Adrenal gland (tissue), 12 donors: ENCODE data around the gene PAQR5. TPM values are rescaled to one million over a fixed set of nuclear protein-coding genes. Genes with fewer than 3 reads are reported as not detected.
A peak's percentile ranks its signal among the peaks of the same experiment; 100 is the strongest.
"Not testable (repeated sequence)": the region's sequence is repeated elsewhere in the genome, so short reads cannot be mapped to it uniquely, and the experiment has no call there.

ENCODE experiments used
- DNase-seq, 7 donors: peaks; one replicate each; pipeline ENCODE4 v3.0.0-alpha.2; 2019 to 2020
- H3K27ac ChIP-seq, 5 donors: fragments of 200-600 bp; sonication (generic) in 4 of 5; 1 replicate in 3 of 5; 2 replicates in 2 of 5; pipeline versions ENCODE4 v1.5.1 to v1.8.0; 2016 to 2020; ENCODE audit warnings: mild to moderate bottlenecking in 1 of 5
- H3K27me3 ChIP-seq: fragments of 200-600 bp; 2 replicates; pipeline ENCODE4 v1.8.0; 2021
- H3K36me3 ChIP-seq, 2 donors: fragments of 200-600 bp; replicated peaks in 1 of 2; 1 replicate in 1 of 2; 2 replicates in 1 of 2; pipeline versions ENCODE4 v1.5.1 to v1.8.0; 2018 to 2022
- H3K4me1 ChIP-seq, 2 donors: fragments of 200-600 bp; replicated peaks in 1 of 2; 1 replicate in 1 of 2; 2 replicates in 1 of 2; pipeline versions ENCODE4 v1.5.1 to v1.8.0; 2018 to 2021
- H3K4me3 ChIP-seq, 4 donors: fragments of 200-600 bp; sonication (generic) in 3 of 4; one replicate each; pipeline ENCODE4 v1.5.1; 2016 to 2018
- H3K9me3 ChIP-seq, 3 donors: fragments of 200-600 bp; sonication (generic) in 1 of 3; replicated peaks in 1 of 3; 1 replicate in 2 of 3; 2 replicates in 1 of 3; pipeline versions ENCODE4 v1.5.1 to v1.8.0; 2016 to 2021
- CTCF ChIP-seq, 6 experiments: fragments of 450-650 bp in 4 of 6; fragments of 200-600 bp in 2 of 6; sonication (generic) in 1 of 6; IDR thresholded peaks; 1 replicate in 5 of 6; 2 replicates in 1 of 6; pipeline versions ENCODE4 v1.5.1 to v1.8.0; 2016 to 2021; ENCODE audit warnings: antibody characterized with exemption in 6 of 6, mild to moderate bottlenecking in 2 of 6, moderate library complexity in 1 of 6
- POLR2A ChIP-seq, 2 donors: fragments of 450-650 bp; IDR thresholded peaks; one replicate each; pipeline ENCODE4 v1.6.1; 2017; ENCODE audit warnings: antibody characterized with exemption in 2 of 2, mild to moderate bottlenecking in 2 of 2, moderate library complexity in 1 of 2
- WGBS, 4 donors: extraction: QIAGEN DNeasy Blood & Tissue Kit in 2 of 4; methylation state at CpG; one replicate each; pipeline versions ENCODE4 v1.1.5 to v1.1.7; 2013 to 2017; 5-methylcytosine and 5-hydroxymethylcytosine counted together
- intact Hi-C, 2 donors: fragments of 100-400 bp; cut with DNase I; formaldehyde crosslinking; loops; one replicate each; pipeline versions ENCODE4 v1.14.1 to v1.15.0; 2022 to 2023
- polyA plus RNA-seq, 3 donors: library from polyadenylated mRNA; stranded (reverse); fragments of 200-250 nt in 2 of 3; fragments of 350-450 nt in 1 of 3; fragmentation: Illumina TruSeq in 1 of 3; extraction: RNeasy Lipid Tissue Mini Kit (QIAGEN cat#74804) in 1 of 3; gene quantifications; one replicate each; pipeline ENCODE4 v1.2.3, GENCODE V29; 2013 to 2014
- total RNA-seq, 9 donors: library from RNA; depleted of rRNA in 4 of 9; stranded (reverse); fragments of >200 nt in 4 of 9; fragments of 120-200 nt in 1 of 9; fragmentation: NEBNext Ultra II Directional in 1 of 9; extraction: Animal tissue kit (Norgen Biotek cat#: 25700) in 1 of 9; gene quantifications; one replicate each; pipeline versions ENCODE4 v1.1.0 to v1.2.4, GENCODE V29; 2013 to 2023
- donor health status: healthy with polysubstance abuse.
- donor health status: Bipolar disorder and iron deficiency.
- donor health status: DM: yes; HTN: yes; CAD: no.
- donor health status: DM: no; HTN: no; CAD: no.
- donor health status: DM: no; HTN: no; CAD: no.
- donor health status: DM: yes; HTN: yes; CAD: no.

The PAQR5 gene
- total and polyA plus RNA-seq, 12 donors: 11.7 to 78.2 (median 39.7) TPM

- WGBS, 4 donors: 25 to 45% (median 28%) methylated on average over 7 to 16 of the region's 16 CpGs
- Histone ChIP-seq H3K4me1 (peaks cover 15 to 21% of the 10 kb centered on the region in 2 donors), H3K27ac (peak overlapping the region in 3 of 5 donors; percentile 20 to 58 (median 49)), H3K36me3 (no peaks in the 10 kb centered on the region), H3K9me3 (no peaks in the 10 kb centered on the region), H3K4me3 (peak overlapping the region in 2 of 4 donors; percentile 61 to 85), H3K27me3 (no peaks in the 10 kb centered on the region)
- no peak for TF ChIP-seq POLR2A (IDR thresholded peaks at IDR 0.05)
- no peak for TF ChIP-seq CTCF (IDR thresholded peaks at IDR 0.05)
- no peak for DNase-seq
- intact Hi-C loops: loop anchor here in 1 of 2 donors (10.0 kb wide), 1 partner anchor 85 kb away; no protein-coding TSS in a partner anchor
Measured at GRCh38 chr15:69299451-69299886, 757 bp downstream of the PAQR5 start.

DNA sequence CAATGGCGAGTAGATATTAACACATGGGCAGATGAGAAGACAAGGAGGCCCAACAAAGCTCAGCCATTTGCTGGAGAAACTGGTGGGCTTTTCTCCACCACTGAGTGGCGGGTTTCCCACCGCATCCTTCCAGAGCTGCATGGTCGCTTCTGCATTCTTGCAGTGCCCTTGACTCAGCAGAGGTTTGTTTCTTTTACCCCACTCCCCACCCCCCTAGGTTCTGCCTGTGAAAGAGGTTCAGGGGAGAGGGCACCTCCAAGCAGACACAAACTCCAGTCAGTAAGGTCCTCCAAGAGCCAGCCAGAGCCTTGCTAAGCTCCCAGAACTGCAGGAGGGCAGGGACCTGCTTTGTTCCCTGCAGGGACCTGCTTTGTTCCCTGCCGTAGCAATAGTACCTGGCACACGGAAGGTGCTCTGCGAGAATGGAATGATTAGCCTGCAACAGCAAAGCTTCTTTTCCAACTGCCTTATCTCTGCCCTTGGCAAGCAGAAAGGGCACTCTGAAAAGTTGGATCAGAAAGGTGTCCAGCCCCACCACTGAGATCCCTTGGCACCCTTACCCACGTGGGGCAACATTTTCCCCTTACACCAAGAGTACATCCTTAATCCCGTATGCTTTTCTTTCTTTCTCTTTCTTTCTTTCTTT, 1.4 kb downstream of the PAQR5 start:
- no peaks in the 10 kb centered on the region for H3K9me3 ChIP-seq
- no peaks in the 10 kb centered on the region for H3K27me3 ChIP-seq
- peaks cover 19 to 27% of the 10 kb centered on the region in 2 donors for H3K4me1 ChIP-seq
- H3K27ac ChIP-seq: peak overlapping the region in 4 of 5 donors; percentile 11 to 58 (median 34)
- peak in 5 of 7 donors; percentile 47 to 61 (median 54) for DNase-seq
- 42 to 49% (median 46%) methylated on average over 7 to 9 of the region's 9 CpGs for WGBS, 4 donors
- H3K4me3 ChIP-seq: peak overlapping the region in 1 of 4 donors; percentile 61
- TF ChIP-seq CTCF (IDR thresholded peaks at IDR 0.05): no peak
- TF ChIP-seq POLR2A (IDR thresholded peaks at IDR 0.05): peak in 1 of 2 donors; percentile 49
- intact Hi-C loops: loop anchor here in 1 of 2 donors (10.0 kb wide), 1 partner anchor 85 kb away; no protein-coding TSS in a partner anchor
- H3K36me3 ChIP-seq: no peaks in the 10 kb centered on the region

DNA sequence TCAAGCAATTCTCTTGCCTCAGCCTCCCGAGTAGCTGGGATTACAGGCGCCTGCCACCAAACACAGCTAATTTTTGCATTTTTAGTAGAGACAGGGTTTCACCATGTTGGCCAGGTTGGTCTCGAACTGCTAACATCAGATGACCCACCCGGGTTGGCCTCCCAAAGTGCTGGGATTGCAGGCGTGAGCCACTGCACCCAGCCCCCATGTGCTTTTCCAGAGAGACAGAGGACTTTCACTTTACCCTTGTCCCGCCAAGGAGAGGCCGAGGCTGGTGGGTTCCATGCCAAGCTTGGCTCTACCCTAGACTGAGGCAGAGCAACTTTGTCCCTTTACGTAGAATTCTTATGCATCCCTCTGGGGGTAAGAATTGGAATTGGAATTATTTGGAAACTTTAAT, 2.4 kb downstream of the PAQR5 start:
- 89 to 99% (median 91%) methylated on average over 8 of the region's 8 CpGs for WGBS, 4 donors

GRCh38 chr15:69302087-69302486, 3.4 kb downstream of the PAQR5 start:
- peaks cover 27 to 35% of the 10 kb centered on the region in 2 donors for H3K4me1 ChIP-seq
- intact Hi-C loops, H3K9me3 ChIP-seq, H3K4me3 ChIP-seq, H3K36me3 ChIP-seq, H3K27me3 ChIP-seq: not testable (repeated sequence)
- peak in 1 of 7 donors; percentile 5 for DNase-seq
- H3K27ac ChIP-seq: peak overlapping the region in 3 of 5 donors; percentile 7 to 86 (median 38)
- 92 to 100% (median 94%) methylated on average over 2 to 6 of the region's 6 CpGs for WGBS, 4 donors

More for the DNA sequence above, 2.4 kb downstream of the PAQR5 start:
- peaks cover 25 to 34% of the 10 kb centered on the region in 2 donors for H3K4me1 ChIP-seq
- H3K27ac ChIP-seq, H3K4me3 ChIP-seq, intact Hi-C loops, H3K9me3 ChIP-seq, H3K27me3 ChIP-seq, H3K36me3 ChIP-seq, DNase-seq: not testable (repeated sequence)

DNA sequence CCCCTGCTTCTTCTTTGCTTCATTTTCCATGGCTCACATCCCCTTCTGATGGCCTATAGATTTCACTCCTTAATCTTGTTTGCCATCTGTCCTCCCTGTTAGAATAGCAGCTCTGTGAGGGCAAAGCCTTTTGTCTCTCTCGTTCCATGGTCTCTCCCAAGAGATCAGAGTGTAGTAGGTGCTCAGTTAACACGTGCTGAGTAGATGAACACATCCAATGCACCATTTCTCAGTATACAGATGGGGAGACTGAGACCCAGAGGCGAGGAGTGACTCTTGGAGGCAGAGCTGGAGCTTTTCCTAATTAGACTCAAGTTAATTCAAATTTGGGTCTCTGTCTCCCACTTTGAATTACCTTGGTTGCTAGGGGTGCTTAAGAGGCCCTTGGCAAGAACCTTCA, 4.2 kb downstream of the PAQR5 start:
- Histone ChIP-seq H3K9me3 (no peaks in the 10 kb centered on the region), H3K27ac (peak overlapping the region in 4 of 5 donors; percentile 38 to 87 (median 82)), H3K27me3 (no peaks in the 10 kb centered on the region), H3K36me3 (no peaks in the 10 kb centered on the region), H3K4me1 (peaks cover 35% of the 10 kb centered on the region in 2 donors), H3K4me3 (no peak overlapping the region)
- no peak for DNase-seq
- no peak for TF ChIP-seq POLR2A (IDR thresholded peaks at IDR 0.05)
- TF ChIP-seq CTCF (IDR thresholded peaks at IDR 0.05): no peak
- intact Hi-C loops: no loop called here
- WGBS, 4 donors: 67 to 97% (median 80%) methylated on average over 3 of the region's 3 CpGs
